Superior temporal gyrus (tissue), 1 donor: ENCODE measurements around the gene SCAF1.

Source experiments
- DNase-seq: peaks from one replicate; pipeline ENCODE4 v3.0.0-alpha.2; 2016; ENCODE audit errors: extremely low spot score

SCAF1 gene

GRCh38 chr19:49685845-49686332 lies 43.9 kb downstream of the SCAF1 start:
- no peak for DNase-seq

DNA sequence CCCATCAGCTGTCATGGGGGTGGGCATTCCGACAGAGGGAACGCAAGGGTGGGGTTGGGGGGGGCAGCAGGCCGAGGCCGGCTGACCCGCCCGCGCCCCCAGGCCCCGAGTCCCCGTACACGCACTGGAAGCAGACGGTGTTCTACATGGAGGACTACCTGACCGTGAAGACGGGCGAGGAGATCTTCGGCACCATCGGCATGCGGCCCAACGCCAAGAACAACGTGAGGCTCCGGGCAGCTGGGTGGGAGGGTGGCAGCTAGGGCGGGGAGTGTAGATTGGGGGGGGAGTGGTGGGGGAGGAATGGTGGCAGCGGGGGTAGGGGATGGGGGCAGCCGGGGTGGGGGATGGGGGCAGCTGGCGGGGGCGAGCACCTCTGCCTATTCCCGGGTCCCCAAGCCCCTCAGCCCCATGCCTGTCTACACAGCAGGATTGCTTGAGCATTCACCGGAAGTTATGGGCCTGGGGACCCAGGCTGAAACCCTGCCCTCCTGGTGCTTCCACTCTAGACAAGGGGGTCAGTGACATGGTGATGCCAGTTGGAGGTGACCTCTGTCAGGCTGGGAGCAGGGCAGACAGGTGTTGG lies 44.6 kb downstream of the SCAF1 start:
- no peak for DNase-seq

GRCh38 chr19:49687150-49687549 lies 45.1 kb downstream of the SCAF1 start:
- DNase-seq: no peak

DNA sequence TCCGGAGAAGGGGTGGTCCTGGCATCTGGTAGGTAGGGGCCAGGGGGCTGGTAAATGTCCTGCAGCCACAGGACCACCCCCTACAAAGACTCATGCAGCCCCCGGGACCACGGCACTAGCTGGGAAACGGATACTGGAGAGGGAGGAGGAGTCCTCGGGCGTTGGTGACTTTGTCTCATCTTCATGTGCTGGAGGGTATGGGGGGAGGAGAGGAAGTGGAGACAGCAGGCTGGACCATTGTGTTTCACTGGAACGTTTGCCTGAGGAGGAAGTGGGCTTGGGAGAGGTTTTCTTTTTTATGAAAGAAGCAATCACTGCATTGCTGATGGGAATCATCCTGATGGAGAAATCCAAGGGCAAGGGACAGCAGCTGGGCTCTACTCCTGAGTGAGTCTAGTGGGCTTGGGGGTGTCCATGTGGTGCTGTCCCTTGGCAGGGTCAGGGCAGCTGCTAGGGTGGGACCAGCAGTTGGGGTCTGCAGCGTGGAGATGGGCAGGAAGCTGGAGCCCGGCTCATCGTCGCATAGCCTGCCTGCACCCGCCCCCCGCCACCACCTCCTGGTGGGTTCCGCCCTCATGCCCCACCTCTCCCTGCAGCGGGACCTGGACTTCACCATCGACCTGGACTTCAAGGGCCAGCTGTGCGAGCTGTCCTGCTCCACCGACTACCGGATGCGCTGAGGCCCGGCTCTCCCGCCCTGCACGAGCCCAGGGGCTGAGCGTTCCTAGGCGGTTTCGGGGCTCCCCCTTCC lies 45.7 kb downstream of the SCAF1 start:
- no peak for DNase-seq

DNA sequence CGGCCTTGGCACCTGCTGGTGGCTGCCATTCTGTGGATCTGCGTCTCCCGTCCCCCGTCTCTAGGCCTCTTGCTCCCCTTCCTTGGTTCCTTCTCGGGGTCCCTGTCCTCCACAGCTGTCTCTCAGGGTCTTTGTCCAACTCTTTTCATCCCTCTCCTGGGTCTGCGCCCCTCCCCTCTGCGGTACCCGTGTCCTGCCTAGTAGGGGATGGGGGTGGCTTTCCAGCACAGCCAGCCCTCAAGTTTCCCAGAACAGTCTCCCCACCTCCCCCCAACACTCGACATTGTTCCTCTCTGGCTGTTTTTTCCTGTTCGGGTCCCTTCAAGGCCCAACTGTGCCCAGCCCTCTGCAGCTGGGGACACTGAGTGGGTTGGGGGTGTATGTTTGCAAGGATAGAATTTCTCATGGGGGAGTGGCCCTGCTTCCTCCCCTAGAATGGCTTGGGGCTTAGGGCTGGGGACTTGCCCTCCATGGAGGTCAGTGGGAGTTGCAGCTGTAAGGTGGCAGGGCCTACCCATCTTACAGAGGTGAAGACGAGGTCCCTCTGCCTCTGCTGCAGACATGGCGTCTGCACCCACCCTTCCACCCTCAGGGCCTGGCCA lies 46.6 kb downstream of the SCAF1 start:
- DNase-seq: no peak

DNA sequence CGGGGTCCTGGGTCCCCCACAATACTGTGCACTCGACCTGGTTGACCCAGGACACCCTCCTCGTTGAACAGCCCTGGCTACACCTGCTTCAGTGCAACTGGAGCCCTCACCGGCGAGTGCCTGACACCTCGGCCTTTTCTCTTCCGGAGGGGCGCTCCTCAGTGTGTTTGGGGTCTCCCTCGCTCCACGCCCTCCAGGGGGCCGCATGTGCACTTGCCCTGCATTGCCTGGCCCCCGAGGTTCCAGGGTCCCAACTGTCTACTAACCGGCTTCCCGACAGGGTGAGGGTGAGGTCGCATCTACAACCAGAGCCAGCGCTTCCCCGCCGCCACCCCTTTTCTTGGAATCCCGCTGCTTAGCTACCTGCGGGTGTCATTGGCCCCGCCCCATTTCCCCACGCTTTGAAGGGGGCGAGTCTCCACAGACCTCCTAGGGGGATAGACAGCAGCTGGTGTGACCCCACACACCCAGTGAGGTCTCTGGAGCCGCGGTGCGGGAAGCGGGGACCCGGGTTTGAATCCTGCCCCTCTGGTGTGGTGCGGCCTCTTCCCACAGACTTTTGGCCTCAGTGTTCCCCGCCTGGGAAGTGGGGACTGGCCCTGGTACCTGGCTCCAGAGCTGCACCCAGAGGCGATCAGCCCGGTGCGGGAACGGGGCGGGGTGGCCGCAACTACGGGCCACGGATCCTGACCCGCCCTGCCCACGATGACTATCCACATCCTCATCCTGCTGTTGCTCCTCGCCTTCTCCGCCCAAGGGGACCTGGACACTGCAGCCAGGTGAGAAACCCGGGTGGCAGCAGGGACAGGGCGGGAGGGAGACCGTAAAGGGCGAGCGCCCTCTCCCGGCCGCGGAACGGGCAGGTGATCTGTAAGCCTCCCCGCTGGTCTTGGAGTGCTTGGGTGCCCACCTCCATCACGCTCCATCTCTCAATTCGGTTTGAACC lies 47.4 kb downstream of the SCAF1 start, which contains the start of gene ADM5:
TSS of gene ADM5 (plus strand) at position 462 of the 946 bp plus-strand sequence. CDS start at position 706, 244 bp downstream.
- DNase-seq: peak; percentile 42

DNA sequence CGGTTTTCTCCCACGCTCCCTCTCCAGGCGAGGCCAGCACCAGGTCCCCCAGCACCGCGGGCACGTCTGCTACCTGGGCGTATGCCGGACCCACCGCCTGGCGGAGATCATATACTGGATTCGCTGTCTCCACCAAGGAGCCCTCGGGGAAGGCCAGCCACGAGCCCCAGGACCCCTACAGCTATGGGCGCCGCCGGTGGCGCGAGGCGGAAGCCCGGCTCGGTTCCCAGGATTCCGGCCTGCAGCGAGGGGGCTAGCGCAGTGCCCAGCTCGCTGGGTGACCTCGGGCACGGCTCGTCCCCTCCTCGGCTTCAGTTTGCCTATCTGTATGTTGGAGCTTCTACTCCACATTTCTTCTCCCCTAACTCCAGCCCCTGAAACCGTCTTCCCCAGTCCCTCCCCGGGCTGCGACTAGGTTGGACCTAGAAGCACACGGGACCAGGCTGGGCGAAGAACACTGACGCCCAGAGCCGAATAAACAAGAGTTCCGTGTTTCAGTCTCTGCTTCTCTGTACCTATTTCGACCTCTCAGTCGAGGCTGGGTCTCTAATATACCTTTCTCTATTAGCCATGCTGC lies 48.2 kb downstream of the SCAF1 start:
- no peak for DNase-seq

GRCh38 chr19:49690656-49691242 lies 48.7 kb downstream of the SCAF1 start, which contains the start of gene CPT1C:
TSS of gene CPT1C (plus strand) at chr19:49691116. CDS start at chr19:49692253, 1,137 bp downstream.
- DNase-seq: peak; percentile 90

- peak; percentile 85 for DNase-seq
Observed at GRCh38 chr19:49691243-49692146, 49.5 kb downstream of the SCAF1 start.

DNA sequence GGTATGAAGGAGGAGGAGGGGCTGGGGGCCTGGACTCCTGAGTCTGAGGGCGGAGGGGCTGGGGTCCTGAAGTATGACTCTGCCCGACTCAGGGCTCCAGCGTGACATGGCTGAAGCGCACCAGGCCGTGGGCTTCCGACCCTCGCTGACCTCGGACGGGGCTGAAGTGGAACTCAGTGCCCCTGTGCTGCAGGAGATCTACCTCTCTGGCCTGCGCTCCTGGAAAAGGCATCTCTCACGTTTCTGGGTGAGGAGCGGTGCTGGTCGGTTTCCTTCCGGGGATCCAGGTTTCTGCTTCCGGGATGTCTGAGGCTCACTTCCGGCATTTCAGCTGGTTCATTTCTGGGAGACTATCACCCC lies 50.1 kb downstream of the SCAF1 start:
- peak; percentile 56 for DNase-seq

- DNase-seq: no peak
Observed at GRCh38 chr19:49696115-49696514, 54.1 kb downstream of the SCAF1 start.

DNA sequence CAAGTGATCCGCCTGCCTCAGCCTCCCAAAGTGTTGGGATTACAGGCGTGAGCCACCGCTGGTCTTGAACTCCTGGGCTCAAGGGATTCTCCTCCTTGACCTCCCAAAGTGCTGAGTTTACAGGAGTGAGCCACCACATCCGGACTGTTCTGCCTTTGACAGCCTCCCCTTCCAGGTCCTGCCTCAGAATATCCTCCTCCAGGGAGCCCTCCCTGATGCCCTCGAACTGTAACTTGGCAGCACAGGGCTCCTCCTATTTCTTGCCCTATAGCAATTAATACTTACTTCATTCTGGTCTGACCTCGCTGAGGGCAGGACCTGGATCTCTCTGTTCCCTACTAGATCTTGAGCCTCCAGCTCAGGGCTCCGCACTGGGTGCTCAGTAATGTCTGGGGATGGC lies 54.9 kb downstream of the SCAF1 start:
- DNase-seq: no peak

DNA sequence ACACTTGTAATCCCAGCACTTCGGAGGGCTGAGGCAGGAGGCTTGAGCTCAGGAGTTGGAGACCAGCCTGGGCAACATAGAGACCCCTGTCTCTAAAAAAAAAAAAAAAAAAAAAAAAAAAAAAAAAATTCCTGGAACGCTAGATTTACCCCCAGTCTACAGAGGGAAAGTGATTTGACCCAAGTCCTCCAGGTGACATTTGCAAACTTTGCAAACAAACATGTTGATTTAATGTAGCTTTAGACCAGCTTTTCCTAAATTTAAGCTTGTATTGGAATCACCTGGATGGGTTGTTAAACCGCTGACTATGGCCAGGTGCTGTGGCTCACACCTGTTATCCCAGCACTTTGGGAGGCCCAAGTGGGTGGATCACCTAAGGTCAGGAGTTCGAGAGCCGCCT lies 57.4 kb downstream of the SCAF1 start:
- no peak for DNase-seq

GRCh38 chr19:49700563-49700962 lies 58.6 kb downstream of the SCAF1 start:
- no peak for DNase-seq

DNA sequence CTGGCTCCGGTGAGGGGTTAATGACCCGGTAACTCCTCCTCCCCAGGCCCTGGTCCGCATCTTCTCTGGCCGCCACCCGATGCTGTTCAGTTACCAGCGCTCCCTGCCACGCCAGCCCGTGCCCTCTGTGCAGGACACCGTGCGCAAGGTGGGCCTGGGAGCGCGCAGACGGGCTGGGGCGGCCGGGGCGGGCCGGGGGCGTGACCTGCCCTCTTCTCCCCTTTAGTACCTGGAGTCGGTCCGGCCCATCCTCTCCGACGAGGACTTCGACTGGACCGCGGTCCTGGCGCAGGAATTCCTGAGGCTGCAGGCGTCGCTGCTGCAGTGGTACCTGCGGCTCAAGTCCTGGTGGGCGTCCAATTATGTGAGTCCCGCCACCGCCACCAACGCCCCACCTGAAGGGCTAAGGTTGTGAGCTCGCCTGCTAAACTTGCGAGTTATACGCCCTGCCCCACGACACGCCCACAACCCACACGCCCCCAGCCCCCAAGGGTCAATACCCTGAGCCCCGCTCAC lies 59.3 kb downstream of the SCAF1 start:
- no peak for DNase-seq

DNA sequence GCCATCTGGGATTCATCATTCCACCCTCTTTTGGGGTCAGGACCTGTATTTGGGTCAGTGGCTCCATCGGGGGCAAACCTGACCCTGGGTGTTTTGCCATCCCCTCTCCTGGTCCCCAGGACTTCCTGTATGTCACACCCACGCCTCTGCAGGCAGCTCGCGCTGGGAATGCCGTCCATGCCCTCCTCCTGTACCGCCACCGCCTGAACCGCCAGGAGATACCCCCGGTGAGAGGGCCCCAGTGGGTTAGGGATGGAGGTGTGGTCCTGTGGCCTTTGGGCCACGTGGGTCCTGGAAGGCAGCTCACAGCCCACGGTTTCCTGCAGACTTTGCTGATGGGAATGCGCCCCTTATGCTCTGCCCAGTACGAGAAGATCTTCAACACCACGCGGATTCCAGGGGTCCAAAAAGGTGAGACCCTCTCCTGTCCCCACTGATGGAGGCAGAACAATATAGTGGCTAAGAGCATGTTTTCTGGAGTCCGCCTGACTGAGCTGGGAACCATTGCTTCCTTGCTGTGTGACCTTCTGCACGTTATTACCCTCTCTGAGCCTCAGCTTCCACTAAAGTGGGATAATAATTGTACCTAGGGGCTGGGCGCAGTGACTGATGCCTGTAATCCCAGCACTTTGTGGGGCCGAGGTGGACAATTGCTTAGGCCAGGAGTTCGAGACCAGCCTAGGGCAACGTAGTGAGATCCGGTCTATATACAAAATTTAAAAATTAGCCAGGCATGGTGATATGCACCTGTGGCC lies 63.1 kb downstream of the SCAF1 start:
- no peak for DNase-seq

GRCh38 chr19:49705919-49706318 lies 63.9 kb downstream of the SCAF1 start:
- no peak for DNase-seq
